Vagina (tissue), 2 donors: ENCODE results near the gene FAM83C. TPM values are rescaled to one million over a fixed set of nuclear protein-coding genes. Genes with fewer than 3 reads are reported as not detected.

ENCODE experiments used
- DNase-seq, 2 donors: peaks; one replicate each; pipeline ENCODE4 v3.0.0-alpha.2; 2017; ENCODE audit errors: extremely low spot score in 2 of 2
- H3K27ac ChIP-seq: fragments of 200-600 bp; sonication (generic); one replicate; pipeline ENCODE4 v1.5.1; 2019
- H3K27me3 ChIP-seq: fragments of 200-600 bp; sonication (generic); one replicate; pipeline ENCODE4 v1.5.1; 2019
- H3K36me3 ChIP-seq, 2 donors: fragments of 200-600 bp; sonication (generic); one replicate each; pipeline ENCODE4 v1.5.1; 2017 to 2019
- H3K4me1 ChIP-seq: fragments of 200-600 bp; sonication (generic); one replicate; pipeline ENCODE4 v1.5.1; 2019
- H3K4me3 ChIP-seq, 2 donors: fragments of 200-600 bp; sonication (generic); 1 replicate in 1 of 2; 2 replicates in 1 of 2; pipeline ENCODE4 v1.5.1; 2016 to 2019
- H3K9me3 ChIP-seq: fragments of 200-600 bp; sonication (generic); one replicate; pipeline ENCODE4 v1.5.1; 2019
- POLR2A ChIP-seq, 2 donors: fragments of 450-650 bp; IDR thresholded peaks; one replicate each; pipeline ENCODE4 v1.6.1; 2017; ENCODE audit warnings: antibody characterized with exemption in 2 of 2, mild to moderate bottlenecking in 2 of 2, moderate library complexity in 2 of 2
- POLR2AphosphoS5 ChIP-seq, 2 donors: sonication (generic); formaldehyde crosslinking; IDR thresholded peaks; one replicate each; pipeline ENCODE4 v1.9.0; 2017; ENCODE audit warnings: antibody characterized with exemption in 2 of 2, mild to moderate bottlenecking in 2 of 2, low read depth in 1 of 2; ENCODE audit not compliant: insufficient read depth in 1 of 2
- intact Hi-C: fragments of 100-400 bp; cut with DNase I; formaldehyde crosslinking; loops from one replicate; pipeline ENCODE4 v1.15.1; 2023
- total RNA-seq: library from RNA; depleted of rRNA; stranded (reverse); fragments of >200 nt; gene quantifications from one replicate; pipeline ENCODE4 v1.2.3, GENCODE V29; 2016
- TF ChIP-seq, protein P1 (sequence below), 3 experiments: fragments of 450-650 bp in 2 of 3; fragments of 200-600 bp in 1 of 3; sonication (generic) in 1 of 3; IDR thresholded peaks; one replicate each; pipeline ENCODE4 v1.5.1; 2017 to 2019; ENCODE audit warnings: antibody characterized with exemption in 3 of 3, mild to moderate bottlenecking in 2 of 3, moderate library complexity in 2 of 3

The FAM83C gene
- total RNA-seq, 1 donor from 2014 or later: 16.9 TPM

DNA sequence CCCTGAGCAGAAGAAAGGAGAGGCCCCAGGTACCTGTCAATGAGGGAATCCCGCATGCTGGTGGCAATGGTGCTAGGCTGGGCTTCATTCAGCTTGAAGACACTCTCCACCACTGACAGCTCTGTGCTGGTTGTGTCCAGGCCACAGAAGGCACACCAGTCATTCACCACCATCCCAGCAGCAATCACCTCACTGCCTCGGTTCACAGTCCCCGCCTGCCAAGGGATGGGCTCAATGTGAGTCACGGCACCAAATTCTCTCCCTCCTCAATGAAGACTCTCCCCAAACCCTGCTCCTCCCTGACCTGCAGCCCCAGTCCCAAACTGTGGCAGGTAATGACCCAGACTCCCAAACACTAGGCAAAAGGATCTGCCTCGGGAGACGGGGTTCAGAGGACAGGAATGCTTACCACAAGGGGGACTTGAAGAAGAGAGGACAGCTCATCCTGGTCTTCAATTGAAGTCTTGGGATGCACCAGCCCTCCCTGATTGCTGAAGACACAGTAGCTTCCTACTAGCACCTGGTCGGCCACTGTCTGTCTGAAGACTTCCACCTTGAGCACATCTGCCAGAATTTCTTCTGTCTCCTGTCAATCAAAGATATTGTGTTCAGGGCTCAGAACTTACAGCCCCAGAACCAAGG, 12.6 kb downstream of the FAM83C start:
- H3K27me3 ChIP-seq: no peaks in the 10 kb centered on the region
- peaks cover 0 to 23% of the 10 kb centered on the region in 2 donors for H3K36me3 ChIP-seq
- no peak overlapping the region for H3K4me3 ChIP-seq
- TF ChIP-seq, protein P1, sequence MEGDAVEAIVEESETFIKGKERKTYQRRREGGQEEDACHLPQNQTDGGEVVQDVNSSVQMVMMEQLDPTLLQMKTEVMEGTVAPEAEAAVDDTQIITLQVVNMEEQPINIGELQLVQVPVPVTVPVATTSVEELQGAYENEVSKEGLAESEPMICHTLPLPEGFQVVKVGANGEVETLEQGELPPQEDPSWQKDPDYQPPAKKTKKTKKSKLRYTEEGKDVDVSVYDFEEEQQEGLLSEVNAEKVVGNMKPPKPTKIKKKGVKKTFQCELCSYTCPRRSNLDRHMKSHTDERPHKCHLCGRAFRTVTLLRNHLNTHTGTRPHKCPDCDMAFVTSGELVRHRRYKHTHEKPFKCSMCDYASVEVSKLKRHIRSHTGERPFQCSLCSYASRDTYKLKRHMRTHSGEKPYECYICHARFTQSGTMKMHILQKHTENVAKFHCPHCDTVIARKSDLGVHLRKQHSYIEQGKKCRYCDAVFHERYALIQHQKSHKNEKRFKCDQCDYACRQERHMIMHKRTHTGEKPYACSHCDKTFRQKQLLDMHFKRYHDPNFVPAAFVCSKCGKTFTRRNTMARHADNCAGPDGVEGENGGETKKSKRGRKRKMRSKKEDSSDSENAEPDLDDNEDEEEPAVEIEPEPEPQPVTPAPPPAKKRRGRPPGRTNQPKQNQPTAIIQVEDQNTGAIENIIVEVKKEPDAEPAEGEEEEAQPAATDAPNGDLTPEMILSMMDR (IDR thresholded peaks at IDR 0.05): no peak
- TF ChIP-seq POLR2AphosphoS5 (IDR thresholded peaks at IDR 0.05; ENCODE audit: insufficient read depth in 1 of 2, low read depth in 1 of 2): no peak
- TF ChIP-seq POLR2A (IDR thresholded peaks at IDR 0.05): no peak
- no peaks in the 10 kb centered on the region for H3K9me3 ChIP-seq
- H3K27ac ChIP-seq: peak overlapping the region; percentile 52
- no peak for DNase-seq
- H3K4me1 ChIP-seq: peaks cover 66% of the 10 kb centered on the region
- intact Hi-C loops: no loop called here

DNA sequence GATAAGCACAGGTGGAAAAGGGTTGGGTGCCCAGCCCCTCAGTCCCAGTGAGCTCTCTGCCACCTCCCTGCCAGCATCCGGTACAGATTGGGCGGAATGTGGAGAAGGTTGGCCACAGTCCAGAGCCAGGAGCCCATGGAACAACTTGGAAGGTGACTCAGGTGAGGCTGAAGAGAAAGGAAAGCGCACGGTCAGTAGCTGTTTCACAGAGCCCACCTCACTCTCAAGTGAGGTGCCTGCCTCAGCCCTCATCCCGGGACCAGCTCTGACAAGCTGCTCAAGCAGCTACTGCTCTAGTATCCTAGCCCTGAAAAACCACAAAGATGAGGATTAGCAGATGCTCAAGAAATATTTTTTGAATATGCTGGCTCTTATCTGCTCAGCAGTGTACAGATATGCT, 13.2 kb downstream of the FAM83C start:
- Histone ChIP-seq H3K27ac (peak overlapping the region; percentile 87), H3K4me1 (peaks cover 65% of the 10 kb centered on the region), H3K9me3 (no peaks in the 10 kb centered on the region), H3K36me3 (peaks cover 0 to 23% of the 10 kb centered on the region in 2 donors), H3K27me3 (no peaks in the 10 kb centered on the region), H3K4me3 (no peak overlapping the region)
- intact Hi-C loops: no loop called here
- no peak for DNase-seq
- TF ChIP-seq, protein P1 (IDR thresholded peaks at IDR 0.05): no peak
- TF ChIP-seq POLR2AphosphoS5 (IDR thresholded peaks at IDR 0.05; ENCODE audit: insufficient read depth in 1 of 2, low read depth in 1 of 2) (no peak), POLR2A (IDR thresholded peaks at IDR 0.05) (no peak)

DNA sequence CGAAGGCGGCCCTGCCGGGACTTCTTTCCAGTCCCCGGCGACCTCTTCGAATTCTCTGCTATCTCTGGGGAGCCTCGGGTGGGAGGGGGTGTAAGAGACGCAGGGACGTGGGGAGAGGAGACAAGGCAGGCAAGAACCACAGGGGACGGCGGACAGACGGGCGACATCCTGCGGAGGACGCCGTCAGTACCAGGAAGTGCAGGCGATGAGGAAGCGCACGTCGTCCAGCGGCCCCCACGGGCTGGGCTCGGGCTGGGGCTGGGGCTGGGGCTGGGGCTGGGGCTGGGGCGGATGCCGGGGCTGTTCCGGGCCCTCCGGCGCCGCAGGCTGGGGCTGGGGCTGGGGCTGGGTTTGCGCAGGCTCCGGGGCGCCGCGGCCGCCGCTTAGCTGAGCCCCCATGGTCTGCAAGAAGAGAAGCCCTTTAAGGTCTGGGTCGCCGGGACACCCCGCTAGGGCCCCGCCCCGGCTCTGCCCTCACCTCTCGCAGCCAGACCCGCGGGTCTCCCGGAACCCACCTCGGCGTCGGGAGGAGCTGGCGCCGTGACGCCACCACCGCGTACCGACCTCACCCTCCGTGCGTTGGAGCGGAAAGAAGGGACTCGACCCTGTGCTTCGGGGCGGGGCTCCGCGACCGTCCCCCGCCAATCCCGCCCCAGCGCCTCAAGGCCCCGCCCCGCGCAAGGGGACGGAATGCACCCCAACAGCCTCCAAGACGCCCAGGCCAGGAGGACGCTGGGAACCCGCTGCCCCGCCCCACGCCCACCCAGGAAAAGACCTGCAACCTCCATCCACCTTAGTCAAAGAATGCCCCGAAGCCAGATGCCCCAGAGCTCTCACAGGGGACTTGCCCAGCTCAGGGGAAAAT, 14.5 kb downstream of the FAM83C start, which contains the start of gene MMP24OS:
MMP24OS (minus strand) TSS at position 592 of the 865 bp plus-strand sequence; CDS start at position 399, 193 bp downstream.
- H3K36me3 ChIP-seq: peaks cover 0 to 23% of the 10 kb centered on the region in 2 donors
- intact Hi-C loops: no loop called here

DNA sequence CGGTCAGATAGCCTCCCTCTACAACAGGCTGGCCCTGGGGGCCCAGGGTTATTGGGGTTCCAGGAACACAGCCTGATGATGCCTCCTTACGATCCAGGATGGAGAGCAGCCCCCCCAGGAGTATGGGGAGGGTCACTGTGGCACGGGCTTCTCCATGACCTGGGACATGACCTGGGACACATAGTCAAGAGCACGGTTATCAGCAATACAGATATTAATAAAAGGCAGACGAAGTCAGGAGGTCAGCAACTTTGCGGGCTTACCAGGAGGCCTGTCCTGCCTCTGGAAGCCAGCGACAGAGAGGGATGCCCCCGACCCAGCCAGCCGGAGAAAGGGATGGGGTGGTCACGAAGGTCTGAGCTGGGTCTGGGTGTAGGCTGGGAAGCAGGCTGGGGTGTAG, 15.1 kb downstream of the FAM83C start:
- intact Hi-C loops: no loop called here
- Histone ChIP-seq H3K9me3 (no peaks in the 10 kb centered on the region), H3K27ac (peak overlapping the region; percentile 87), H3K36me3 (peaks cover 0 to 23% of the 10 kb centered on the region in 2 donors), H3K4me3 (peak overlapping the region; percentile 60 to 96), H3K27me3 (no peaks in the 10 kb centered on the region), H3K4me1 (peaks cover 46% of the 10 kb centered on the region)
- TF ChIP-seq, protein P1 (IDR thresholded peaks at IDR 0.05): no peak
- TF ChIP-seq POLR2A (IDR thresholded peaks at IDR 0.05) (no peak), POLR2AphosphoS5 (IDR thresholded peaks at IDR 0.05; ENCODE audit: insufficient read depth in 1 of 2, low read depth in 1 of 2) (no peak)
- no peak for DNase-seq

More for the DNA sequence above, 14.5 kb downstream of the FAM83C start, which contains the start of gene MMP24OS:
- Histone ChIP-seq H3K27ac (peak within 1 kb of the TSS; percentile 87), H3K9me3 (no peaks in the 10 kb centered on the region), H3K4me3 (peak within 1 kb of the TSS; percentile 60 to 96), H3K27me3 (no peaks in the 10 kb centered on the region), H3K4me1 (peaks cover 52% of the 10 kb centered on the region)
- TF ChIP-seq, protein P1 (IDR thresholded peaks at IDR 0.05): no peak
- peak; percentile 87 to 88 for TF ChIP-seq POLR2A (IDR thresholded peaks at IDR 0.05)
- TF ChIP-seq POLR2AphosphoS5 (IDR thresholded peaks at IDR 0.05; ENCODE audit: insufficient read depth in 1 of 2, low read depth in 1 of 2): peak; percentile 72 to 96
- DNase-seq: no peak
